HEK293T (cell line): Measurements from ENCODE around the gene NAV2.

Experiments used
- CTCF ChIA-PET: fragments of 350-600 bp; formaldehyde crosslinking; extraction: SDS; loops from one replicate; lab custom pipeline; 2021; ENCODE audit warnings: antibody characterized with exemption, inconsistent platforms; lab: Yijun Ruan, JAX
- POLR2A ChIA-PET: fragments of 350-600 bp; formaldehyde crosslinking; extraction: SDS; loops from one replicate; lab custom pipeline; 2020; ENCODE audit warnings: antibody characterized with exemption, inconsistent platforms; lab: Yijun Ruan, JAX
- DNase-seq: peaks from one replicate; pipeline ENCODE4 v3.0.0; 2012; ENCODE audit warnings: mixed read lengths; ENCODE audit errors: extremely low spot score
- BHLHE40 ChIP-seq: fragments of 450-650 bp; IDR thresholded peaks from 2 replicates; pipeline ENCODE4 v1.6.1; 2016; ENCODE audit warnings: mild to moderate bottlenecking, moderate library complexity, borderline replicate concordance
- ELF4 ChIP-seq: fragments of 450-650 bp; IDR thresholded peaks from 2 replicates; pipeline ENCODE4 v1.6.1; 2017; ENCODE audit warnings: antibody characterized with exemption
- FOXK2 ChIP-seq: fragments of 450-650 bp; IDR thresholded peaks from 2 replicates; pipeline ENCODE4 v1.6.1; 2016; ENCODE audit warnings: mild to moderate bottlenecking
- HDGF ChIP-seq: fragments of 450-650 bp; IDR thresholded peaks from 2 replicates; pipeline ENCODE4 v1.6.1; 2017; ENCODE audit warnings: antibody characterized with exemption, borderline replicate concordance
- LEF1 ChIP-seq: fragments of 450-650 bp; IDR thresholded peaks from 2 replicates; pipeline ENCODE4 v1.6.1; 2017; ENCODE audit warnings: mild to moderate bottlenecking, borderline replicate concordance
- PKNOX1 ChIP-seq: fragments of 450-650 bp; IDR thresholded peaks from 2 replicates; pipeline ENCODE4 v1.6.1; 2016
- TARDBP ChIP-seq: fragments of 450-650 bp; IDR thresholded peaks from 2 replicates; pipeline ENCODE4 v1.6.1; 2016
- ZNF384 ChIP-seq: fragments of 450-650 bp; IDR thresholded peaks from 2 replicates; pipeline ENCODE4 v1.6.1; 2016

NAV2 gene

GRCh38 chr11:20162824-20163782, 450.5 kb downstream of the NAV2 start:
- TF ChIP-seq PKNOX1 (no peak), ELF4 (no peak), BHLHE40 (no peak)
- ChIA-PET POLR2A (no interaction called here), CTCF (interaction anchor here (0.6 kb wide), 1 partner anchor 205 kb away, joined by 3 read pairs; no protein-coding TSS in a partner anchor)
- DNase-seq, result no peak

GRCh38 chr11:20163783-20164481, 451.3 kb downstream of the NAV2 start:
- no peak for DNase-seq
- CTCF ChIA-PET, result interaction anchor here (0.5 to 0.6 kb wide), 3 partner anchors 12 to 209 kb away, joined by 3 to 5 read pairs (median 3); no protein-coding TSS in a partner anchor
- POLR2A ChIA-PET, result no interaction called here
- TF ChIP-seq FOXK2 (no peak), ELF4 (no peak), ZNF384 (no peak), LEF1 (no peak), HDGF (no peak), TARDBP (no peak)
